Mucosa of stomach (tissue), 1 donor: ENCODE data around the gene MYOM1.

Experiments used
- H3K27me3 ChIP-seq: one replicate; pipeline ENCODE4 v1.7.0; 2013; ENCODE audit warnings: mild to moderate bottlenecking, low read length; ENCODE audit not compliant: control insufficient read depth, insufficient read depth
- H3K36me3 ChIP-seq: one replicate; pipeline ENCODE4 v1.7.0; 2013; ENCODE audit warnings: low read length; ENCODE audit not compliant: control insufficient read depth, insufficient read depth
- H3K4me1 ChIP-seq: one replicate; pipeline ENCODE4 v1.7.0; 2013; ENCODE audit warnings: mild to moderate bottlenecking, low read length; ENCODE audit not compliant: control insufficient read depth, insufficient read depth
- H3K4me3 ChIP-seq: one replicate; pipeline ENCODE4 v1.7.0; 2013; ENCODE audit warnings: low read length
- H3K9ac ChIP-seq: one replicate; pipeline ENCODE4 v1.7.0; 2013; ENCODE audit warnings: mild to moderate bottlenecking, low read length, moderate library complexity
- H3K9me3 ChIP-seq: one replicate; pipeline ENCODE4 v1.7.0; 2013; ENCODE audit warnings: mild to moderate bottlenecking, low read length, moderate library complexity; ENCODE audit not compliant: control insufficient read depth
- donor health status: Pancreatic carcinoma.

The MYOM1 gene

GRCh38 chr18:3150688-3151087, 69.1 kb downstream of the MYOM1 start:
- no peaks in the 10 kb centered on the region for H3K27me3 ChIP-seq
- H3K9ac ChIP-seq, result no peak overlapping the region
- no peak overlapping the region for H3K4me3 ChIP-seq
- H3K36me3 ChIP-seq, result no peaks in the 10 kb centered on the region
- no peaks in the 10 kb centered on the region for H3K9me3 ChIP-seq
- peaks cover 13% of the 10 kb centered on the region for H3K4me1 ChIP-seq

- Histone ChIP-seq H3K27me3 (no peaks in the 10 kb centered on the region), H3K36me3 (no peaks in the 10 kb centered on the region), H3K4me3 (no peak overlapping the region), H3K4me1 (peaks cover 13% of the 10 kb centered on the region), H3K9me3 (no peaks in the 10 kb centered on the region), H3K9ac (no peak overlapping the region)
These were observed 69.5 kb downstream of the MYOM1 start for GRCh38 chr18:3150274-3150673.

- Histone ChIP-seq H3K9ac (no peak overlapping the region), H3K9me3 (no peaks in the 10 kb centered on the region), H3K4me3 (no peak overlapping the region), H3K36me3 (no peaks in the 10 kb centered on the region), H3K4me1 (peaks cover 13% of the 10 kb centered on the region), H3K27me3 (no peaks in the 10 kb centered on the region)
These were observed 70.7 kb downstream of the MYOM1 start for GRCh38 chr18:3148930-3149535.

- Histone ChIP-seq H3K4me1 (peaks cover 9% of the 10 kb centered on the region), H3K27me3 (no peaks in the 10 kb centered on the region), H3K36me3 (no peaks in the 10 kb centered on the region), H3K9ac (no peak overlapping the region), H3K4me3 (no peak overlapping the region), H3K9me3 (no peaks in the 10 kb centered on the region)
These were observed 71.7 kb downstream of the MYOM1 start for GRCh38 chr18:3147935-3148554.

GRCh38 chr18:3140986-3141639, 78.7 kb downstream of the MYOM1 start:
- H3K27me3 ChIP-seq, result no peaks in the 10 kb centered on the region
- no peak overlapping the region for H3K9ac ChIP-seq
- H3K4me3 ChIP-seq, result no peak overlapping the region
- peaks cover 5% of the 10 kb centered on the region for H3K9me3 ChIP-seq
- no peaks in the 10 kb centered on the region for H3K36me3 ChIP-seq
- no peaks in the 10 kb centered on the region for H3K4me1 ChIP-seq

- Histone ChIP-seq H3K4me3 (no peak overlapping the region), H3K36me3 (no peaks in the 10 kb centered on the region), H3K4me1 (no peaks in the 10 kb centered on the region), H3K9ac (no peak overlapping the region), H3K27me3 (no peaks in the 10 kb centered on the region), H3K9me3 (peaks cover 5% of the 10 kb centered on the region)
These were observed 79.4 kb downstream of the MYOM1 start for GRCh38 chr18:3140342-3140741.

- Histone ChIP-seq H3K36me3 (no peaks in the 10 kb centered on the region), H3K9me3 (peaks cover 5% of the 10 kb centered on the region), H3K9ac (no peak overlapping the region), H3K27me3 (no peaks in the 10 kb centered on the region), H3K4me3 (no peak overlapping the region), H3K4me1 (no peaks in the 10 kb centered on the region)
These were observed 80.4 kb downstream of the MYOM1 start for GRCh38 chr18:3139406-3139805.

- Histone ChIP-seq H3K4me1 (no peaks in the 10 kb centered on the region), H3K27me3 (no peaks in the 10 kb centered on the region), H3K4me3 (no peak overlapping the region), H3K9ac (no peak overlapping the region), H3K9me3 (peaks cover 5% of the 10 kb centered on the region), H3K36me3 (no peaks in the 10 kb centered on the region)
These were observed 81.3 kb downstream of the MYOM1 start for GRCh38 chr18:3138274-3138975.

GRCh38 chr18:3135536-3135935, 84.2 kb downstream of the MYOM1 start:
- H3K4me3 ChIP-seq, result no peak overlapping the region
- H3K9ac ChIP-seq, result no peak overlapping the region
- H3K9me3 ChIP-seq, result no peaks in the 10 kb centered on the region
- H3K27me3 ChIP-seq, result no peaks in the 10 kb centered on the region
- H3K4me1 ChIP-seq, result no peaks in the 10 kb centered on the region
- no peaks in the 10 kb centered on the region for H3K36me3 ChIP-seq

- H3K27me3 ChIP-seq, result no peaks in the 10 kb centered on the region
- no peaks in the 10 kb centered on the region for H3K4me1 ChIP-seq
- H3K9ac ChIP-seq, result no peak overlapping the region
- H3K9me3 ChIP-seq, result no peaks in the 10 kb centered on the region
- no peaks in the 10 kb centered on the region for H3K36me3 ChIP-seq
- no peak overlapping the region for H3K4me3 ChIP-seq
These were observed 87.1 kb downstream of the MYOM1 start for GRCh38 chr18:3132700-3133099.

- no peaks in the 10 kb centered on the region for H3K9me3 ChIP-seq
- H3K27me3 ChIP-seq, result no peaks in the 10 kb centered on the region
- no peaks in the 10 kb centered on the region for H3K4me1 ChIP-seq
- H3K9ac ChIP-seq, result no peak overlapping the region
- H3K36me3 ChIP-seq, result no peaks in the 10 kb centered on the region
- H3K4me3 ChIP-seq, result no peak overlapping the region
These were observed 89.4 kb downstream of the MYOM1 start for GRCh38 chr18:3130344-3130743.
